HepG2 (cell line): Measurements from ENCODE around the gene ZFP69B. TPM values are rescaled to one million over a fixed set of nuclear protein-coding genes. Genes with fewer than 3 reads are reported as not detected.
A peak's percentile ranks its signal among the peaks of the same experiment; 100 is the strongest.

Source experiments
- FOXO1 ChIP-seq: sonication (generic); formaldehyde crosslinking; IDR thresholded peaks from 2 replicates; pipeline ENCODE4 v1.4.0; 2020; ENCODE audit warnings: missing genetic modification reagents
- HOXA3 ChIP-seq: sonication (generic); formaldehyde crosslinking; IDR thresholded peaks from 2 replicates; pipeline ENCODE4 v1.5.0; 2020; ENCODE audit warnings: missing genetic modification reagents
- KAT2B ChIP-seq: fragments of 150-350 bp; IDR thresholded peaks from 2 replicates; pipeline ENCODE4 v1.6.1; 2014; ENCODE audit warnings: low read depth, low read length, borderline replicate concordance
- KDM1A ChIP-seq: IDR thresholded peaks from 2 replicates; pipeline ENCODE4 v1.6.1; 2016; ENCODE audit warnings: missing compliant biosample characterization
- KLF16 ChIP-seq, 2 experiments: sonication (generic) in 1 of 2; formaldehyde crosslinking in 1 of 2; IDR thresholded peaks; 2 replicates each; pipeline versions ENCODE4 v1.6.1 to v1.8.0; 2016 to 2023; ENCODE audit warnings: missing genetic modification reagents in 2 of 2, missing compliant biosample characterization in 1 of 2
- MED8 ChIP-seq: sonication (generic); formaldehyde crosslinking; IDR thresholded peaks from 2 replicates; pipeline ENCODE4 v1.8.1; 2023; ENCODE audit warnings: mild to moderate bottlenecking, missing genetic modification reagents; ENCODE audit not compliant: insufficient replicate concordance
- MIER2 ChIP-seq: IDR thresholded peaks from 2 replicates; pipeline ENCODE4 v1.6.1; 2016; ENCODE audit warnings: missing biosample characterization, missing genetic modification reagents
- MIXL1 ChIP-seq: IDR thresholded peaks from 2 replicates; pipeline ENCODE4 v1.6.1; 2016
- NBN ChIP-seq: fragments of 450-650 bp; conservative IDR thresholded peaks from 2 replicates; pipeline ENCODE4 v1.6.1; 2017
- NFYB ChIP-seq: sonication (generic); formaldehyde crosslinking; IDR thresholded peaks from 2 replicates; pipeline ENCODE4 v1.4.0; 2020; ENCODE audit warnings: missing genetic modification reagents
- NFYC ChIP-seq: IDR thresholded peaks from 2 replicates; pipeline ENCODE4 v1.6.1; 2016; ENCODE audit warnings: missing genetic modification reagents, missing compliant biosample characterization
- NR2F2 ChIP-seq: IDR thresholded peaks from 2 replicates; pipeline ENCODE4 v1.6.1; 2012; ENCODE audit warnings: low read depth, inconsistent platforms, borderline replicate concordance
- PPARG ChIP-seq: conservative IDR thresholded peaks from 2 replicates; pipeline ENCODE4 v1.6.1; 2016; ENCODE audit warnings: missing biosample characterization, missing genetic modification reagents
- RBM22 ChIP-seq: fragments of 200-400 bp; formaldehyde crosslinking; optimal IDR thresholded peaks from 2 replicates; pipeline ENCODE3; 2017; ENCODE audit warnings: mild to moderate bottlenecking, low read length, moderate library complexity
- SP4 ChIP-seq: sonication (generic); formaldehyde crosslinking; IDR thresholded peaks from 2 replicates; pipeline ENCODE4 v1.8.1; 2023; ENCODE audit warnings: mild to moderate bottlenecking, missing genetic modification reagents
- SP5 ChIP-seq: IDR thresholded peaks from 2 replicates; pipeline ENCODE4 v1.6.1; 2016; ENCODE audit warnings: low read depth, borderline replicate concordance
- TCF7L2 ChIP-seq: IDR thresholded peaks from 2 replicates; pipeline ENCODE4 v1.6.1; 2011; ENCODE audit warnings: mild to moderate bottlenecking, low read depth, low read length, moderate library complexity
- ZMYM4 ChIP-seq: sonication (generic); formaldehyde crosslinking; IDR thresholded peaks from 2 replicates; pipeline ENCODE4 v1.8.1; 2023; ENCODE audit warnings: mild to moderate bottlenecking, missing genetic modification reagents
- ZNF143 ChIP-seq: sonication (generic); formaldehyde crosslinking; IDR thresholded peaks from 2 replicates; pipeline ENCODE4 v1.4.0; 2020; ENCODE audit warnings: missing genetic modification reagents
- ZNF292 ChIP-seq: sonication (generic); formaldehyde crosslinking; IDR thresholded peaks from 2 replicates; pipeline ENCODE4 v1.8.1; 2022; ENCODE audit warnings: mild to moderate bottlenecking, low read depth, missing genetic modification reagents, borderline replicate concordance
- ZNF3 ChIP-seq: IDR thresholded peaks from 2 replicates; pipeline ENCODE4 v1.7.0; 2017; ENCODE audit warnings: inconsistent platforms
- ZNF547 ChIP-seq: sonication (generic); formaldehyde crosslinking; IDR thresholded peaks from 2 replicates; pipeline ENCODE4 v1.5.1; 2020; ENCODE audit warnings: mild to moderate bottlenecking, missing genetic modification reagents
- ZNF768 ChIP-seq: sonication (generic); formaldehyde crosslinking; IDR thresholded peaks from 2 replicates; pipeline ENCODE4 v1.4.0; 2020; ENCODE audit warnings: missing genetic modification reagents
- ZSCAN20 ChIP-seq: sonication (generic); formaldehyde crosslinking; IDR thresholded peaks from 2 replicates; pipeline ENCODE4 v1.4.0; 2020; ENCODE audit warnings: missing genetic modification reagents, mild to moderate bottlenecking, borderline replicate concordance
- polyA plus RNA-seq, 8 experiments: library from polyadenylated mRNA; depleted of rRNA in 3 of 8; stranded (reverse) in 7 of 8; unstranded in 1 of 8; fragments of >200 nt; fragmentation: Illumina TruSeq in 4 of 8; extraction: Trizol in 4 of 8; gene quantifications; 2 replicates each; pipeline versions ENCODE4 v1.2.1 to v1.2.3, GENCODE V29; 2011 to 2016; ENCODE audit warnings: low read depth in 4 of 8, missing spikeins in 1 of 8, mixed read lengths in 1 of 8; ENCODE audit not compliant: insufficient read depth in 1 of 8
- total RNA-seq, 5 experiments: library from RNA; depleted of rRNA; stranded (reverse); fragments of >200 nt; fragmentation: Illumina TruSeq; extraction: Trizol; gene quantifications; 2 replicates each; pipeline ENCODE4 v1.2.3, GENCODE V29; 2016; ENCODE audit warnings: low read depth in 1 of 5
- TF ChIP-seq, protein P1 (sequence below): sonication (generic); formaldehyde crosslinking; IDR thresholded peaks from 2 replicates; pipeline ENCODE4 v1.4.0; 2020; ENCODE audit warnings: missing genetic modification reagents
- TF ChIP-seq, protein P2 (sequence below): sonication (generic); formaldehyde crosslinking; IDR thresholded peaks from 2 replicates; pipeline ENCODE4 v1.8.1; 2023; ENCODE audit warnings: mild to moderate bottlenecking, missing genetic modification reagents, borderline replicate concordance
- TF ChIP-seq, protein P3 (sequence below): sonication (generic); formaldehyde crosslinking; IDR thresholded peaks from 2 replicates; pipeline ENCODE4 v1.8.1; 2023; ENCODE audit warnings: mild to moderate bottlenecking, missing genetic modification reagents
- TF ChIP-seq, protein P4 (sequence below): sonication (generic); formaldehyde crosslinking; IDR thresholded peaks from 2 replicates; pipeline ENCODE4 v1.4.0; 2020; ENCODE audit warnings: mild to moderate bottlenecking, missing genetic modification reagents

ZFP69B gene
- total and polyA plus RNA-seq, 2 of the 13 experiments (the other 11 are each of a cell fraction or from before 2014, with no cell fraction given): 4.6 to 7.7 TPM

DNA sequence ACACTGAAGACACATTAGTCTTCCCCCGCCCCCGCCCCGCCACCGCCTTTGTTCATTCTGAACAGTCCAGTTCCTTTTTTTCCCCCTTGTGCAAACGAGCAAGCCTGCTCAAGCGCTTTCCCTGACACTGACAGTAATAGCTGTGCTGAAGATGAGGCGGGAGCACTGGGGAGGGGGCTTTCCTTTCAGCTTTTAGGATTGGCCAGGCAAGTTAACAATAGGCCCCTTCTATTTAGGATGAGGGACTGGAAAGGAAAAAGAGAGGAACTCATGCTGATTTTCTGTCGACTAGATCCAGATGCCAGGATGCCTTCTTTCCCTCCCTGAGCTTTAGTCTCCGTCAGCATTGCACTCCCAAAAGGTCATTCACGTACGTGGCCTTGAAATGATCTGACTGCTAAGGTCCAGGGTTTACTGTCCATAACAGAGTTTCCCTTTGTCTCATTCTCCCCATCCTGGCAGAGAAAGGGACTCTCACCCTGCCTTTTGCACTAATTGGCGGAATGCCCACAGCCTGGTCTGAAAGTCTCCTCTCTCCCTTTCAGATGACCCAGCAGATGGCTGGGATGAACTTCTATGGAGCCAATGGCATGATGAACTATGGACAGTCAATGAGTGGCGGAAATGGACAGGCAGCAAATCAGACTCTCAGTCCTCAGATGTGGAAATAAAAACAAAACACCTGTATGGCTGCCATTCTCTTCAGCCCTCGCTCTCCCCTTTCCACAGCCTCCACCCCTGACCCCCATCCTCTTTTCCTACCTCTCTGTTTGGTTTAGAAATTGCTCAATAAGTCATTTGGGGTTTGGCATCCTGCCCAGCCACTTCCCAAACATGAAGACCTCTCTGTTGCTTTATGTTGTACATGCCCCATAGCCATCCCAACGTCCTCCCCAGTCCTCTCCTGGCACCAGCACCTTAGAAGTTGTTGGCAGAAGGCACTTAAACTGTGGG, 28.6 kb upstream of the ZFP69B start (continued):
- TF ChIP-seq, protein P1, sequence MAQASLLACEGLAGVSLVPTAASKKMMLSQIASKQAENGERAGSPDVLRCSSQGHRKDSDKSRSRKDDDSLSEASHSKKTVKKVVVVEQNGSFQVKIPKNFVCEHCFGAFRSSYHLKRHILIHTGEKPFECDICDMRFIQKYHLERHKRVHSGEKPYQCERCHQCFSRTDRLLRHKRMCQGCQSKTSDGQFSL (CRISPR knock-in tag): no peak
- TF ChIP-seq MED8 (CRISPR knock-in tag) (no peak), KDM1A (CRISPR knock-in tag) (peak; percentile 68; the same call in 1 of the 2 replicates), NBN (no peak), NFYB (CRISPR knock-in tag) (peak; percentile 69), ZNF547 (CRISPR knock-in tag) (peak; percentile 68; the same call in 1 of the 2 replicates), KAT2B (no peak), ZNF768 (CRISPR knock-in tag) (peak; percentile 29; the same call in 1 of the 2 replicates), KLF16 (CRISPR knock-in tag; IDR thresholded peaks at IDR 0.05) (peak in 1 of 2 experiments; percentile 70; a peak in 1 of 4 replicates), MIXL1 (CRISPR knock-in tag) (peak; percentile 80; the same call in 1 of the 2 replicates), NR2F2 (peak; percentile 74; the same call in 1 of the 2 replicates), ZMYM4 (CRISPR knock-in tag) (peak; percentile 93), ZSCAN20 (CRISPR knock-in tag) (no peak), SP5 (CRISPR knock-in tag) (no peak), SP4 (CRISPR knock-in tag) (peak; percentile 15; the same call in 1 of the 2 replicates), RBM22 (peak; percentile 90), HOXA3 (CRISPR knock-in tag) (peak; percentile 88), TCF7L2 (peak; percentile 49; the same call in 1 of the 2 replicates), ZNF143 (CRISPR knock-in tag) (no peak), MIER2 (CRISPR knock-in tag) (0 out of 2 replicates have a peak, but pooled peaks have one; percentile 26), ZNF292 (CRISPR knock-in tag) (peak; percentile 80; the same call in 1 of the 2 replicates), FOXO1 (peak; percentile 48; the same call in 1 of the 2 replicates), ZNF3 (CRISPR knock-in tag) (peak; percentile 80; the same call in 1 of the 2 replicates), NFYC (peak; percentile 67; the same call in 1 of the 2 replicates), PPARG (CRISPR knock-in tag) (peak; percentile 100)
- TF ChIP-seq, protein P2, sequence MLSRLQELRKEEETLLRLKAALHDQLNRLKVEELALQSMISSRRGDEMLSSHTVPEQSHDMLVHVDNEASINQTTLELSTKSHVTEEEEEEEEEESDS: no peak
- TF ChIP-seq, protein P3, sequence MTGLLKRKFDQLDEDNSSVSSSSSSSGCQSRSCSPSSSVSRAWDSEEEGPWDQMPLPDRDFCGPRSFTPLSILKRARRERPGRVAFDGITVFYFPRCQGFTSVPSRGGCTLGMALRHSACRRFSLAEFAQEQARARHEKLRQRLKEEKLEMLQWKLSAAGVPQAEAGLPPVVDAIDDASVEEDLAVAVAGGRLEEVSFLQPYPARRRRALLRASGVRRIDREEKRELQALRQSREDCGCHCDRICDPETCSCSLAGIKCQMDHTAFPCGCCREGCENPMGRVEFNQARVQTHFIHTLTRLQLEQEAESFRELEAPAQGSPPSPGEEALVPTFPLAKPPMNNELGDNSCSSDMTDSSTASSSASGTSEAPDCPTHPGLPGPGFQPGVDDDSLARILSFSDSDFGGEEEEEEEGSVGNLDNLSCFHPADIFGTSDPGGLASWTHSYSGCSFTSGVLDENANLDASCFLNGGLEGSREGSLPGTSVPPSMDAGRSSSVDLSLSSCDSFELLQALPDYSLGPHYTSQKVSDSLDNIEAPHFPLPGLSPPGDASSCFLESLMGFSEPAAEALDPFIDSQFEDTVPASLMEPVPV (CRISPR knock-in tag): no peak
- TF ChIP-seq, protein P4, sequence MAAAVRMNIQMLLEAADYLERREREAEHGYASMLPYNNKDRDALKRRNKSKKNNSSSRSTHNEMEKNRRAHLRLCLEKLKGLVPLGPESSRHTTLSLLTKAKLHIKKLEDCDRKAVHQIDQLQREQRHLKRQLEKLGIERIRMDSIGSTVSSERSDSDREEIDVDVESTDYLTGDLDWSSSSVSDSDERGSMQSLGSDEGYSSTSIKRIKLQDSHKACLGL (CRISPR knock-in tag): 0 out of 2 replicates have a peak, but pooled peaks have one; percentile 26
